ENCODE results near the gene ATAD3A. TPM values are rescaled to one million over a fixed set of nuclear protein-coding genes. Genes with fewer than 3 reads are reported as not detected.

Gene ATAD3A
- total RNA-seq, 2 experiments from 2014 or later = 17.0 to 19.5 TPM

DNA sequence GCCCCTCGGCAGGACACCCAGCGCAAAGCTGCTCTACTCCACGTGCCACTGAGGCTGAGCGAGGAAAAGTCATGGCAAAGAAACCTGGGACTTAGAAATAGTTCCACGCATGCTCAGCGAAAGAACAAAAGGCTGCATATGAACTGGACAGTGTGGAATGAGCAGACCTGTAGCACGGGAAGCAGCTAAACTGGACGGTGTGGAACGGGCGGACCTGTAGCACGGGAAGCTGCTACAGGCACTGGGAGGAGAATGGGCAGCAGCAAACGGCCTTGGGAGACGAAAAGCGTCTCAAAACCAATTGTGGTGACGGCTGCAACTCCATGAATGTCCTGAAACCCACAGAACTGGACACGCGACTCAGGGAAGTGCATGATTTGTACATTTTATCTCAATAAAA is 47.1 kb downstream of the ATAD3A start:
- H3K4me3 Mint-ChIP-seq = no peak overlapping the region
- CTCF ChIA-PET = no interaction called here
- H3K36me3 ChIP-seq (ENCODE audit: insufficient read depth, low read length) = peaks cover 36% of the 10 kb centered on the region
- H3K27me3 Mint-ChIP-seq = no peaks in the 10 kb centered on the region
- H3K9me3 ChIP-seq (ENCODE audit: control insufficient read depth in 1 of 2, insufficient read depth in 1 of 2, low read length in 2 of 2) = no peaks in the 10 kb centered on the region
- no peak for DNase-seq
- POLR2A ChIA-PET = interaction anchor here (0.9 kb wide), 1 partner anchor 9 kb away, joined by 3 read pairs; no protein-coding TSS in a partner anchor
- no peak overlapping the region for H3K27ac ChIP-seq (ENCODE audit: low read depth in 1 of 2, low read length in 2 of 2)
- H3K4me3 ChIP-seq (ENCODE audit: low read length) = no peak overlapping the region
- H3K36me3 Mint-ChIP-seq (ENCODE audit: low read depth) = peaks cover 45% of the 10 kb centered on the region
- peaks cover 3% of the 10 kb centered on the region for H3K4me1 Mint-ChIP-seq (ENCODE audit: low read depth)
- H3K27ac Mint-ChIP-seq = peak overlapping the region; percentile 49
- intact Hi-C loops (cut with DNase I, micrococcal nuclease) = no loop called here
- H3K27me3 ChIP-seq (ENCODE audit: control insufficient read depth in 1 of 2, insufficient read depth in 2 of 2, low read length in 2 of 2) = no peaks in the 10 kb centered on the region
- no peaks in the 10 kb centered on the region for H3K4me1 ChIP-seq (ENCODE audit: insufficient read depth, low read length)
- ATAC-seq (ENCODE audit: poor library complexity) = no peak
- TF ChIP-seq, protein P1, sequence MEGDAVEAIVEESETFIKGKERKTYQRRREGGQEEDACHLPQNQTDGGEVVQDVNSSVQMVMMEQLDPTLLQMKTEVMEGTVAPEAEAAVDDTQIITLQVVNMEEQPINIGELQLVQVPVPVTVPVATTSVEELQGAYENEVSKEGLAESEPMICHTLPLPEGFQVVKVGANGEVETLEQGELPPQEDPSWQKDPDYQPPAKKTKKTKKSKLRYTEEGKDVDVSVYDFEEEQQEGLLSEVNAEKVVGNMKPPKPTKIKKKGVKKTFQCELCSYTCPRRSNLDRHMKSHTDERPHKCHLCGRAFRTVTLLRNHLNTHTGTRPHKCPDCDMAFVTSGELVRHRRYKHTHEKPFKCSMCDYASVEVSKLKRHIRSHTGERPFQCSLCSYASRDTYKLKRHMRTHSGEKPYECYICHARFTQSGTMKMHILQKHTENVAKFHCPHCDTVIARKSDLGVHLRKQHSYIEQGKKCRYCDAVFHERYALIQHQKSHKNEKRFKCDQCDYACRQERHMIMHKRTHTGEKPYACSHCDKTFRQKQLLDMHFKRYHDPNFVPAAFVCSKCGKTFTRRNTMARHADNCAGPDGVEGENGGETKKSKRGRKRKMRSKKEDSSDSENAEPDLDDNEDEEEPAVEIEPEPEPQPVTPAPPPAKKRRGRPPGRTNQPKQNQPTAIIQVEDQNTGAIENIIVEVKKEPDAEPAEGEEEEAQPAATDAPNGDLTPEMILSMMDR (IDR thresholded peaks at IDR 0.05) = no peak
- no peaks in the 10 kb centered on the region for H3K9me3 Mint-ChIP-seq

DNA sequence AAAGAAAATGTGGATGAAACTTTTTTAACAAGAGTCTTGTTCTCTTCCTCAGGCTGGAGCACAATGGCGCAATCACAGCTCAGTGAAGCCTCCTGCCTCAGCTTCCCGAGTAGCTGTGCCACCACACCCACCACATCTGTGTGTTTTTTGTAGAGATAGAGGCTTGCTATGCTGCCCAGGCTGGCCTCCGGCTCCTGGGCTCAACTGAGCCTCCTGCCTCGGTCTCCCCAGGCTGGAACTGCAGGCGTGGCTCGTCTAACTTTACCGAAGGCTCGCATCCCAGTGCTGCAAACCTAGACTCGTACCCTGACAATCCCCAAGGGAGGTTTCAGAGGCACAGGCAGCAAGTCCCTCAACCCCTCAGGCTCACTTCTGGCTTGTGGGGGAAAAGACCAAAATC is 48.2 kb downstream of the ATAD3A start:
- no peaks in the 10 kb centered on the region for H3K27me3 Mint-ChIP-seq
- DNase-seq (no peak), ATAC-seq (ENCODE audit: poor library complexity) (no peak)
- no peak overlapping the region for H3K4me3 Mint-ChIP-seq
- Histone ChIP-seq H3K4me3 (ENCODE audit: low read length) (no peak overlapping the region), H3K36me3 (ENCODE audit: insufficient read depth, low read length) (peaks cover 44% of the 10 kb centered on the region), H3K9me3 (ENCODE audit: control insufficient read depth in 1 of 2, insufficient read depth in 1 of 2, low read length in 2 of 2) (no peaks in the 10 kb centered on the region), H3K27ac (ENCODE audit: low read depth in 1 of 2, low read length in 2 of 2) (no peak overlapping the region), H3K4me1 (ENCODE audit: insufficient read depth, low read length) (no peaks in the 10 kb centered on the region), H3K27me3 (ENCODE audit: control insufficient read depth in 1 of 2, insufficient read depth in 2 of 2, low read length in 2 of 2) (no peaks in the 10 kb centered on the region)
- no peaks in the 10 kb centered on the region for H3K9me3 Mint-ChIP-seq
- TF ChIP-seq, protein P1 (IDR thresholded peaks at IDR 0.05) = no peak
- no peak overlapping the region for H3K27ac Mint-ChIP-seq
- peaks cover 56% of the 10 kb centered on the region for H3K36me3 Mint-ChIP-seq (ENCODE audit: low read depth)
- POLR2A ChIA-PET = interaction anchor here (0.5 kb wide), 1 partner anchor 565 kb away, joined by 3 read pairs; no protein-coding TSS in a partner anchor
- intact Hi-C loops (cut with DNase I, micrococcal nuclease) = no loop called here
- peaks cover 13% of the 10 kb centered on the region for H3K4me1 Mint-ChIP-seq (ENCODE audit: low read depth)
- CTCF ChIA-PET = no interaction called here

DNA sequence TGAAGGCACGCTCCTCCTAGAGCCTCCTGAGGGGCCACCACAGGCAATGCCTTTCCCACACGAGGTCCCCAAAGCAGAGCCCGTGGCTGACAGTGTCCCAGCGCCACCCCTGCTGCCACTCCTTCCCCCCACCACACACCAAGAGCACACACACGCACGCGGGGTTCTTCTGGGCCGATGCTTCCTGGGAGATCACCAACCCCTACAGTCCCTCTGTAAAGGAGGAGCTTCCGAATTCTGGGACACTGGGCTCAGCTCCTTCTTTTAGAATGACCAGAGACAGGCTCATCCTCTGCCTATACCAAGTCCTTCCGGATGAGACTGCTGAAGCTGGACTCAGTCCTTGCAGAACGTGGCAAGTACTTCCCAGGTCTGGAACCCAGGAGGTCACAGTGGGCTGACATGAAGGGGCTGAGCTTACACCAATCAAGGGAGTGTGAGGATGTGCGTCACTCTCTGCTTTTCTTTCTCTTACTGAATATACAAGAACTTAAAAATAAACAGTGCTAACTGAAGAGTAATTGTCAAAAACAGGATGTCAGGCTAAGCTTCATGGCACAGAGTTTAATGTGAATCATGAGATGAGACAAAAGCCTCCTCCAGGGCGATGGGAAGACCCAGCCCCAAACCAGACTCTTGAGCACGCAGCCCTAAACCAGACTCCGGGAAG is 50.0 kb downstream of the ATAD3A start:
- no peaks in the 10 kb centered on the region for H3K9me3 Mint-ChIP-seq
- H3K36me3 ChIP-seq (ENCODE audit: insufficient read depth, low read length) = peaks cover 54% of the 10 kb centered on the region
- ChIA-PET CTCF (no interaction called here), POLR2A (no interaction called here)
- H3K27ac ChIP-seq (ENCODE audit: low read depth in 1 of 2, low read length in 2 of 2) = no peak overlapping the region
- peaks cover 9% of the 10 kb centered on the region for H3K4me1 ChIP-seq (ENCODE audit: insufficient read depth, low read length)
- TF ChIP-seq, protein P1 (IDR thresholded peaks at IDR 0.05) = no peak
- no peaks in the 10 kb centered on the region for H3K27me3 ChIP-seq (ENCODE audit: control insufficient read depth in 1 of 2, insufficient read depth in 2 of 2, low read length in 2 of 2)
- no peak overlapping the region for H3K4me3 Mint-ChIP-seq
- ATAC-seq (ENCODE audit: poor library complexity) = no peak
- H3K27ac Mint-ChIP-seq = peak overlapping the region; percentile 44
- H3K4me1 Mint-ChIP-seq (ENCODE audit: low read depth) = peaks cover 20% of the 10 kb centered on the region
- intact Hi-C loops (cut with DNase I, micrococcal nuclease) = no loop called here
- H3K27me3 Mint-ChIP-seq = no peaks in the 10 kb centered on the region
- no peak overlapping the region for H3K4me3 ChIP-seq (ENCODE audit: low read length)
- no peaks in the 10 kb centered on the region for H3K9me3 ChIP-seq (ENCODE audit: control insufficient read depth in 1 of 2, insufficient read depth in 1 of 2, low read length in 2 of 2)
- DNase-seq = no peak
- H3K36me3 Mint-ChIP-seq (ENCODE audit: low read depth) = peaks cover 69% of the 10 kb centered on the region

All from CD4-positive, alpha-beta T cell (primary cell).